B cell (primary cell): ENCODE data around the gene VPS9D1. TPM values are rescaled to one million over a fixed set of nuclear protein-coding genes. Genes with fewer than 3 reads are reported as not detected.

Experiments
- ATAC-seq: fragments of 200-7000 bp; cut with Tn5 transposase; one replicate; pipeline ENCODE4 v1.10.0; 2021; ENCODE audit warnings: low read depth, mild to moderate bottlenecking, moderate number of reproducible peaks, moderate library complexity
- CTCF ChIA-PET: fragments of 350-600 bp; sonication (Branson Sonifier 250); formaldehyde crosslinking; loops from one replicate; lab custom pipeline; 2021; ENCODE audit warnings: antibody characterized with exemption, inconsistent platforms; lab: Charles Lee
- POLR2A ChIA-PET: fragments of 350-600 bp; sonication (Branson Sonifier 250); formaldehyde crosslinking; loops from one replicate; lab custom pipeline; 2021; ENCODE audit warnings: antibody characterized with exemption; lab: Charles Lee
- DNase-seq: peaks from one replicate; pipeline ENCODE4 v3.0.0; 2013
- H2AFZ ChIP-seq: 2 replicates; pipeline ENCODE4 v1.6.1; 2012; ENCODE audit warnings: mild to moderate bottlenecking, low read depth, low read length; ENCODE audit not compliant: insufficient read depth, poor library complexity, severe bottlenecking
- H3K27ac ChIP-seq, 2 donors: 1 replicate in 1 of 2; 2 replicates in 1 of 2; pipeline ENCODE4 v1.5.1; 2012 to 2013; ENCODE audit warnings: low read length in 2 of 2, mild to moderate bottlenecking in 2 of 2, moderate library complexity in 1 of 2
- H3K27me3 ChIP-seq, 4 experiments: fragments of 200-600 bp in 1 of 4; sonication (generic) in 1 of 4; replicated peaks in 1 of 4; 1 replicate in 2 of 4; 2 replicates in 2 of 4; pipeline versions ENCODE4 v1.6.1 to v1.7.0; 2013 to 2016; ENCODE audit warnings: low read length in 3 of 4, mild to moderate bottlenecking in 2 of 4, mixed read lengths in 1 of 4, moderate library complexity in 1 of 4; ENCODE audit not compliant: insufficient read depth in 4 of 4, control insufficient read depth in 3 of 4; ENCODE audit errors: control extremely low read depth in 1 of 4
- H3K36me3 ChIP-seq, 2 experiments: replicated peaks in 1 of 2; 1 replicate in 1 of 2; 2 replicates in 1 of 2; pipeline versions ENCODE4 v1.6.1 to v1.7.1; 2013; ENCODE audit warnings: low read length in 1 of 2; ENCODE audit not compliant: insufficient read depth in 2 of 2, control insufficient read depth in 1 of 2; ENCODE audit errors: control extremely low read depth in 1 of 2, extremely low read depth in 1 of 2
- H3K4me1 ChIP-seq, 2 donors: fragments of 200-600 bp in 1 of 2; sonication (generic) in 1 of 2; 1 replicate in 1 of 2; 2 replicates in 1 of 2; pipeline versions ENCODE4 v1.5.1 to v1.6.1; 2013 to 2017; ENCODE audit warnings: low read length in 2 of 2; ENCODE audit not compliant: control insufficient read depth in 2 of 2, insufficient read depth in 2 of 2
- H3K4me2 ChIP-seq: replicated peaks from 2 replicates; pipeline ENCODE3; 2012; ENCODE audit warnings: mild to moderate bottlenecking, low read depth, low read length; ENCODE audit not compliant: poor library complexity, severe bottlenecking
- H3K4me3 ChIP-seq, 5 experiments: fragments of 200-600 bp in 1 of 5; sonication (generic) in 1 of 5; 1 replicate in 3 of 5; 2 replicates in 2 of 5; pipeline versions ENCODE4 v1.5.1 to v1.7.0; 2011 to 2016; ENCODE audit warnings: low read length in 4 of 5, mild to moderate bottlenecking in 4 of 5, low read depth in 2 of 5, control low read depth in 1 of 5, moderate library complexity in 1 of 5; ENCODE audit not compliant: insufficient read depth in 1 of 5; ENCODE audit errors: control extremely low read depth in 1 of 5, extremely low read depth in 1 of 5
- H3K79me2 ChIP-seq: fragments of 200-600 bp; sonication (generic); one replicate; pipeline ENCODE4 v1.6.0; 2016; ENCODE audit warnings: low read length; ENCODE audit not compliant: control insufficient read depth, insufficient read depth
- H3K9ac ChIP-seq: fragments of 200-600 bp; sonication (generic); 2 replicates; pipeline ENCODE4 v1.6.1; 2017; ENCODE audit warnings: mild to moderate bottlenecking, low read length, moderate library complexity
- H3K9me3 ChIP-seq, 3 donors: one replicate each; pipeline versions ENCODE4 v1.6.1 to v1.7.1; 2013; ENCODE audit warnings: low read length in 2 of 3; ENCODE audit not compliant: control insufficient read depth in 2 of 3, insufficient read depth in 1 of 3; ENCODE audit errors: control extremely low read depth in 1 of 3
- H4K20me1 ChIP-seq: 2 replicates; pipeline ENCODE4 v1.6.0; 2012; ENCODE audit warnings: mild to moderate bottlenecking, low read length; ENCODE audit not compliant: insufficient read depth, control insufficient read depth, poor library complexity, severe bottlenecking
- H3K27ac Mint-ChIP-seq: one replicate; pipeline ENCODE4 v1.8.0; 2021; ENCODE audit warnings: mixed read lengths
- H3K27me3 Mint-ChIP-seq: one replicate; pipeline ENCODE4 v1.8.0; 2021; ENCODE audit warnings: mixed read lengths
- H3K4me1 Mint-ChIP-seq: one replicate; pipeline ENCODE4 v1.8.0; 2021; ENCODE audit warnings: mixed read lengths
- H3K4me3 Mint-ChIP-seq: one replicate; pipeline ENCODE4 v1.8.0; 2021; ENCODE audit warnings: mixed read lengths
- H3K9me3 Mint-ChIP-seq: one replicate; pipeline ENCODE4 v1.8.0; 2022; ENCODE audit warnings: mixed read lengths; ENCODE audit not compliant: insufficient read depth
- CTCF ChIP-seq: fragments of 200-600 bp; IDR thresholded peaks from one replicate; pipeline ENCODE4 v1.8.0; 2022; ENCODE audit warnings: antibody characterized with exemption, mild to moderate bottlenecking
- EZH2 ChIP-seq: IDR thresholded peaks from 2 replicates; pipeline ENCODE4 v1.6.1; 2012; ENCODE audit warnings: borderline replicate concordance, low read depth, mild to moderate bottlenecking, moderate library complexity, low read length; ENCODE audit not compliant: insufficient read depth, poor library complexity, severe bottlenecking
- WGBS: methylation state at CpG from one replicate; pipeline ENCODE4 v1.1.5; 2013; ENCODE audit warnings: missing lambda C conversion rate; ENCODE audit not compliant: insufficient coverage; 5-methylcytosine and 5-hydroxymethylcytosine counted together
- intact Hi-C: fragments of 100-400 bp; cut with micrococcal nuclease; formaldehyde crosslinking; loops from one replicate; pipeline ENCODE4 v1.10.0; 2022
- polyA plus RNA-seq: library from polyadenylated mRNA; depleted of rRNA; stranded (reverse); fragments of >200 nt; gene quantifications from 2 replicates; pipeline ENCODE4 v1.2.3, GENCODE V29; 2012
- total RNA-seq, 2 donors: library from RNA; stranded (reverse); fragments of 120-200 nt in 1 of 2; gene quantifications; 1 replicate in 1 of 2; 2 replicates in 1 of 2; pipeline versions ENCODE4 v1.2.3 to v1.2.4, GENCODE V29; 2013 to 2022

Gene VPS9D1
- total and polyA plus RNA-seq, 2 donors (not counting 1 experiment from before 2014, with no cell fraction given) = 14.6 to 24.0 TPM

- Mint-ChIP-seq H3K27me3 (no peaks in the 10 kb centered on the region), H3K27ac (no peak overlapping the region), H3K4me1 (peaks cover 8% of the 10 kb centered on the region), H3K4me3 (no peak overlapping the region), H3K9me3 (no peaks in the 10 kb centered on the region)
- Histone ChIP-seq H2AFZ (no peak overlapping the region), H3K4me1 (no peaks in the 10 kb centered on the region), H3K9me3 (no peaks in the 10 kb centered on the region), H3K4me3 (no peak overlapping the region), H3K4me2 (no peak overlapping the region), H3K27ac (no peak overlapping the region), H3K9ac (no peak overlapping the region), H3K36me3 (peaks cover 0 to 77% of the 10 kb centered on the region in 2 experiments), H3K79me2 (peaks cover 86% of the 10 kb centered on the region), H4K20me1 (peaks cover 87% of the 10 kb centered on the region), H3K27me3 (no peaks in the 10 kb centered on the region)
- TF ChIP-seq EZH2 (no peak), CTCF (no peak)
- intact Hi-C loops = no loop called here
- CTCF ChIA-PET = no interaction called here
- DNase-seq = no peak
- 90% methylated on average over 19 of the region's 22 CpGs for WGBS
- POLR2A ChIA-PET = no interaction called here
- no peak for ATAC-seq
These were observed 10.0 kb upstream of the VPS9D1 start for GRCh38 chr16:89730610-89731234.

- H3K4me2 ChIP-seq = no peak overlapping the region
- Mint-ChIP-seq H3K9me3 (no peaks in the 10 kb centered on the region), H3K4me1 (peaks cover 8% of the 10 kb centered on the region), H3K27ac (no peak overlapping the region), H3K27me3 (no peaks in the 10 kb centered on the region), H3K4me3 (no peak overlapping the region)
- ChIA-PET CTCF (no interaction called here), POLR2A (no interaction called here)
- H3K36me3 ChIP-seq = peaks cover 0 to 76% of the 10 kb centered on the region in 2 experiments
- no peaks in the 10 kb centered on the region for H3K4me1 ChIP-seq
- no peak overlapping the region for H3K4me3 ChIP-seq
- no peak overlapping the region for H3K9ac ChIP-seq
- H3K27me3 ChIP-seq = no peaks in the 10 kb centered on the region
- intact Hi-C loops = no loop called here
- TF ChIP-seq EZH2 (no peak), CTCF (no peak)
- no peak overlapping the region for H2AFZ ChIP-seq
- H3K27ac ChIP-seq = no peak overlapping the region
- H3K79me2 ChIP-seq = peaks cover 90% of the 10 kb centered on the region
- 97% methylated on average over 13 of the region's 14 CpGs for WGBS
- DNase-seq (no peak), ATAC-seq (no peak)
- no peaks in the 10 kb centered on the region for H3K9me3 ChIP-seq
- peaks cover 87% of the 10 kb centered on the region for H4K20me1 ChIP-seq
These were observed 9.3 kb upstream of the VPS9D1 start for GRCh38 chr16:89729863-89730593.
